Neural cell (in vitro differentiated cells): ENCODE data around the gene POLL. TPM values are rescaled to one million over a fixed set of nuclear protein-coding genes. Genes with fewer than 3 reads are reported as not detected.

Experiments
- H2AFZ ChIP-seq: fragments of 200-600, 300-800 bp; sonication (generic), shearing (Covaris generic); 2 replicates; pipeline ENCODE4 v1.6.0; 2014; ENCODE audit warnings: low read depth, mild to moderate bottlenecking, antibody characterized with exemption, low read length, moderate library complexity
- H3F3A ChIP-seq: fragments of 200-600 bp; shearing (Covaris generic); 2 replicates; pipeline ENCODE4 v1.6.1; 2016; ENCODE audit warnings: mild to moderate bottlenecking, moderate library complexity, mixed read lengths, antibody characterized with exemption, low read length; ENCODE audit not compliant: insufficient read depth, poor library complexity, severe bottlenecking
- H3K27ac ChIP-seq: fragments of 200-600, 300-800 bp; sonication (generic), shearing (Covaris generic); 2 replicates; pipeline ENCODE4 v1.5.1; 2014; ENCODE audit warnings: mild to moderate bottlenecking, low read length, moderate library complexity
- H3K27me3 ChIP-seq: fragments of 300-800, 200-600 bp; sonication (generic), shearing (Covaris generic); 2 replicates; pipeline ENCODE4 v1.6.0; 2014; ENCODE audit warnings: mild to moderate bottlenecking, low read depth, low read length, moderate library complexity; ENCODE audit not compliant: insufficient read depth
- H3K36me3 ChIP-seq: fragments of 300-800, 200-600 bp; sonication (generic), shearing (Covaris generic); 2 replicates; pipeline ENCODE4 v1.5.1; 2014; ENCODE audit warnings: mild to moderate bottlenecking, antibody characterized with exemption, low read length, moderate library complexity; ENCODE audit not compliant: insufficient read depth
- H3K4me2 ChIP-seq: fragments of 300-800, 200-600 bp; sonication (generic), shearing (Covaris generic); 2 replicates; pipeline ENCODE4 v1.6.0; 2014; ENCODE audit warnings: mild to moderate bottlenecking, low read length
- H3K4me3 ChIP-seq: fragments of 300-800, 200-600 bp; sonication (generic), shearing (Covaris generic); 2 replicates; pipeline ENCODE4 v1.5.1; 2014; ENCODE audit warnings: mild to moderate bottlenecking, low read length, moderate library complexity
- H3K79me2 ChIP-seq: fragments of 200-600 bp; shearing (Covaris generic); replicated peaks from 2 replicates; pipeline ENCODE4 v1.6.0; 2014; ENCODE audit warnings: mild to moderate bottlenecking, low read length, moderate library complexity; ENCODE audit not compliant: insufficient read depth
- H3K9ac ChIP-seq: fragments of 300-800, 200-600 bp; sonication (generic), shearing (Covaris generic); 2 replicates; pipeline ENCODE4 v1.6.1; 2016; ENCODE audit warnings: mild to moderate bottlenecking, low read length, mixed read lengths
- H3K9me2 ChIP-seq: fragments of 200-600 bp; shearing (Covaris generic); 2 replicates; pipeline ENCODE4 v1.6.1; 2016; ENCODE audit warnings: mild to moderate bottlenecking, low read length, mixed read lengths; ENCODE audit not compliant: insufficient read depth
- H3K9me3 ChIP-seq: fragments of 200-600, 300-800 bp; sonication (generic), shearing (Covaris generic); 2 replicates; pipeline ENCODE4 v1.6.1; 2016; ENCODE audit warnings: mild to moderate bottlenecking, mixed run types, low read length, moderate library complexity, mixed read lengths
- H4K20me1 ChIP-seq: fragments of 200-600 bp; shearing (Covaris generic); 2 replicates; pipeline ENCODE4 v1.6.1; 2016; ENCODE audit warnings: mild to moderate bottlenecking, mixed run types; ENCODE audit not compliant: insufficient read depth
- CTCF ChIP-seq: fragments of 450-650 bp; IDR thresholded peaks from 2 replicates; pipeline ENCODE4 v1.5.1; 2014; ENCODE audit warnings: antibody characterized with exemption, mild to moderate bottlenecking, moderate library complexity; ENCODE audit not compliant: poor library complexity, severe bottlenecking
- EP300 ChIP-seq: fragments of 450-650 bp; conservative IDR thresholded peaks from 2 replicates; pipeline ENCODE4 v1.6.1; 2014; ENCODE audit warnings: antibody characterized with exemption, mild to moderate bottlenecking, moderate library complexity; ENCODE audit not compliant: poor library complexity, severe bottlenecking
- EZH2 ChIP-seq: fragments of 200-600, 300-800 bp; shearing (Covaris generic), sonication (generic); IDR thresholded peaks from 2 replicates; pipeline ENCODE4 v1.6.1; 2014; ENCODE audit warnings: antibody characterized with exemption, low read length, borderline replicate concordance, mild to moderate bottlenecking; ENCODE audit not compliant: insufficient read depth, poor library complexity, severe bottlenecking
- MXI1 ChIP-seq: fragments of 450-650 bp; conservative IDR thresholded peaks from 2 replicates; pipeline ENCODE4 v1.6.1; 2014; ENCODE audit warnings: antibody characterized with exemption, mild to moderate bottlenecking; ENCODE audit not compliant: poor library complexity, severe bottlenecking
- POLR2AphosphoS5 ChIP-seq: IDR thresholded peaks from 2 replicates; pipeline ENCODE4 v1.6.1; 2012
- RAD21 ChIP-seq: fragments of 450-650 bp; conservative IDR thresholded peaks from 2 replicates; pipeline ENCODE4 v1.6.1; 2014; ENCODE audit warnings: antibody characterized with exemption, mild to moderate bottlenecking, moderate library complexity
- REST ChIP-seq: IDR thresholded peaks from 2 replicates; pipeline ENCODE4 v1.6.1; 2012; ENCODE audit warnings: borderline replicate concordance
- SMC3 ChIP-seq: fragments of 450-650 bp; conservative IDR thresholded peaks from 2 replicates; pipeline ENCODE4 v1.6.1; 2014; ENCODE audit warnings: antibody characterized with exemption, mild to moderate bottlenecking, moderate library complexity; ENCODE audit not compliant: poor library complexity
- TAF1 ChIP-seq: IDR thresholded peaks from 2 replicates; pipeline ENCODE4 v1.6.1; 2012; ENCODE audit warnings: low read depth
- polyA plus RNA-seq: library from polyadenylated mRNA; depleted of rRNA; stranded (reverse); fragments of >200 nt; gene quantifications from 2 replicates; pipeline ENCODE4 v1.2.3, GENCODE V29; 2014

Gene POLL
- polyA plus RNA-seq, 1 donor from 2014 or later = 23.0 TPM

- H3F3A ChIP-seq = no peaks in the 10 kb centered on the region
- H3K27ac ChIP-seq = no peak overlapping the region
- no peaks in the 10 kb centered on the region for H3K36me3 ChIP-seq
- no peak overlapping the region for H3K9ac ChIP-seq
- H3K4me3 ChIP-seq = no peak overlapping the region
- no peaks in the 10 kb centered on the region for H4K20me1 ChIP-seq
- peaks cover 4% of the 10 kb centered on the region for H3K27me3 ChIP-seq
- H2AFZ ChIP-seq = no peak overlapping the region
- TF ChIP-seq SMC3 = no peak
- TF ChIP-seq RAD21 = no peak
- no peak for TF ChIP-seq EZH2
- TF ChIP-seq EP300 = no peak
- TF ChIP-seq POLR2AphosphoS5 = no peak
- H3K79me2 ChIP-seq = no peaks in the 10 kb centered on the region
- H3K4me2 ChIP-seq = no peak overlapping the region
- no peaks in the 10 kb centered on the region for H3K9me3 ChIP-seq
- H3K9me2 ChIP-seq = no peaks in the 10 kb centered on the region
Measured at GRCh38 chr10:101612872-101613271, 24.8 kb upstream of the POLL start.

GRCh38 chr10:101612086-101612485 is 24.0 kb upstream of the POLL start:
- no peaks in the 10 kb centered on the region for H3K9me2 ChIP-seq
- no peak overlapping the region for H3K4me3 ChIP-seq
- H3K27me3 ChIP-seq = peaks cover 4% of the 10 kb centered on the region
- H4K20me1 ChIP-seq = no peaks in the 10 kb centered on the region
- no peak overlapping the region for H2AFZ ChIP-seq
- no peaks in the 10 kb centered on the region for H3F3A ChIP-seq
- no peaks in the 10 kb centered on the region for H3K9me3 ChIP-seq
- H3K27ac ChIP-seq = no peak overlapping the region
- no peak overlapping the region for H3K9ac ChIP-seq
- no peak overlapping the region for H3K4me2 ChIP-seq
- no peaks in the 10 kb centered on the region for H3K36me3 ChIP-seq
- no peaks in the 10 kb centered on the region for H3K79me2 ChIP-seq
- no peak for TF ChIP-seq TAF1
- TF ChIP-seq REST = no peak
- TF ChIP-seq EZH2 = no peak
- no peak for TF ChIP-seq SMC3
- no peak for TF ChIP-seq MXI1
- TF ChIP-seq RAD21 = no peak
- no peak for TF ChIP-seq CTCF
- TF ChIP-seq POLR2AphosphoS5 = no peak
- no peak for TF ChIP-seq EP300
